ENCODE data around the gene MMD.
"Not testable (repeated sequence)": the region's sequence is repeated elsewhere in the genome, so short reads cannot be mapped to it uniquely, and the experiment has no call there.

Gene MMD

GRCh38 chr17:55444471-55445441, 23.1 kb upstream of the MMD start:
- no peak overlapping the region for H3K4me3 ChIP-seq (ENCODE audit: low read depth, low read length)

GRCh38 chr17:55443904-55444303, 22.3 kb upstream of the MMD start:
- no peak overlapping the region for H3K4me3 ChIP-seq (ENCODE audit: low read depth, low read length)

- no peak overlapping the region for H3K4me3 ChIP-seq (ENCODE audit: low read depth, low read length)
Measured at GRCh38 chr17:55442953-55443683, 21.5 kb upstream of the MMD start.

GRCh38 chr17:55442462-55442861, 20.8 kb upstream of the MMD start:
- no peak overlapping the region for H3K4me3 ChIP-seq (ENCODE audit: low read depth, low read length)

- no peak overlapping the region for H3K4me3 ChIP-seq (ENCODE audit: low read depth, low read length)
Measured at GRCh38 chr17:55441544-55441943, 19.9 kb upstream of the MMD start.

- no peak overlapping the region for H3K4me3 ChIP-seq (ENCODE audit: low read depth, low read length)
Measured at GRCh38 chr17:55440391-55440790, 18.8 kb upstream of the MMD start.

- no peak overlapping the region for H3K4me3 ChIP-seq (ENCODE audit: low read depth, low read length)
Measured at GRCh38 chr17:55437159-55437605, 15.5 kb upstream of the MMD start.

- H3K4me3 ChIP-seq (ENCODE audit: low read depth, low read length), result no peak overlapping the region
Measured at GRCh38 chr17:55436224-55437158, 14.9 kb upstream of the MMD start.

- no peak overlapping the region for H3K4me3 ChIP-seq (ENCODE audit: low read depth, low read length)
Measured at GRCh38 chr17:55435408-55435807, 13.8 kb upstream of the MMD start.

- H3K4me3 ChIP-seq (ENCODE audit: low read depth, low read length), result no peak overlapping the region
Measured at GRCh38 chr17:55434721-55435120, 13.1 kb upstream of the MMD start.

- H3K4me3 ChIP-seq (ENCODE audit: low read depth, low read length), result no peak overlapping the region
Measured at GRCh38 chr17:55433629-55434422, 12.2 kb upstream of the MMD start.

- H3K4me3 ChIP-seq (ENCODE audit: low read depth, low read length), result no peak overlapping the region
Measured at GRCh38 chr17:55433029-55433628, 11.5 kb upstream of the MMD start.

- no peak overlapping the region for H3K4me3 ChIP-seq (ENCODE audit: low read depth, low read length)
Measured at GRCh38 chr17:55432358-55433028, 10.9 kb upstream of the MMD start.

- H3K4me3 ChIP-seq (ENCODE audit: low read depth, low read length), result not testable (repeated sequence)
Measured at GRCh38 chr17:55431914-55432313, 10.3 kb upstream of the MMD start.

- no peak overlapping the region for H3K4me3 ChIP-seq (ENCODE audit: low read depth, low read length)
Measured at GRCh38 chr17:55430541-55431288, 9.1 kb upstream of the MMD start.

- no peak overlapping the region for H3K4me3 ChIP-seq (ENCODE audit: low read depth, low read length)
Measured at GRCh38 chr17:55427587-55427882, 5.9 kb upstream of the MMD start.

GRCh38 chr17:55426851-55427586, 5.4 kb upstream of the MMD start:
- H3K4me3 ChIP-seq (ENCODE audit: low read depth, low read length), result no peak overlapping the region
